ENCODE results near the gene SERINC1.
"Not testable (repeated sequence)": the region's sequence is repeated elsewhere in the genome, so short reads cannot be mapped to it uniquely, and the experiment has no call there.

Gene SERINC1

GRCh38 chr6:122458087-122458486 is 13.5 kb downstream of the SERINC1 start:
- no peak overlapping the region for H3K27ac Mint-ChIP-seq
- no peaks in the 10 kb centered on the region for H3K9me3 Mint-ChIP-seq
- peaks cover 64% of the 10 kb centered on the region for H3K4me1 Mint-ChIP-seq
- peaks cover 59% of the 10 kb centered on the region for H3K36me3 Mint-ChIP-seq
- no peaks in the 10 kb centered on the region for H3K27me3 Mint-ChIP-seq
- no peak for ATAC-seq
- H3K4me3 Mint-ChIP-seq = no peak overlapping the region

- not testable (repeated sequence) for H3K27ac Mint-ChIP-seq, ATAC-seq, H3K27me3 Mint-ChIP-seq, H3K4me3 Mint-ChIP-seq, H3K9me3 Mint-ChIP-seq
- H3K36me3 Mint-ChIP-seq = peaks cover 56% of the 10 kb centered on the region
- peaks cover 37% of the 10 kb centered on the region for H3K4me1 Mint-ChIP-seq
Measured at GRCh38 chr6:122455116-122455515, 16.5 kb downstream of the SERINC1 start.

- Mint-ChIP-seq H3K9me3 (no peaks in the 10 kb centered on the region), H3K4me3 (no peak overlapping the region), H3K27me3 (no peaks in the 10 kb centered on the region), H3K36me3 (peaks cover 59% of the 10 kb centered on the region), H3K27ac (no peak overlapping the region), H3K4me1 (peaks cover 33% of the 10 kb centered on the region)
- no peak for ATAC-seq
Measured at GRCh38 chr6:122454673-122455072, 16.9 kb downstream of the SERINC1 start.

DNA sequence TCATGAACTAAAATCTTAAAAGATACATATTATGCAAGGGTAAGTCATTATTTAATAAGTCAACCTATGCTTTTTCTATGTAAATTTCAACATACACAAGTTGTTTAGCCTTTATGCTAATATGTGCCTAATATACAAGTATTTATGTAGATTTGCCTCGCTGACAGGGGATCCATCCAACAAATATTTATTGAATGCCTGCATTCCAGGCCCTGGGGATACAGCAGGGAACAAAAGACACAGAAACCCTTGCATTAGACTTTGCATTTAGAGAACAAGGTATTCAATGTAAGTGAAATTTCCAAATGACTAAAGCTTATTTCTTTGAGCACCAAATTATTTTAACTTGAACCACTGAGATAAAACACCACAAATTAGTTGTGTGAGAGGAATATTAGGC is 19.1 kb downstream of the SERINC1 start:
- peaks cover 56% of the 10 kb centered on the region for H3K36me3 Mint-ChIP-seq
- peaks cover 11% of the 10 kb centered on the region for H3K4me1 Mint-ChIP-seq
- no peak for ATAC-seq
- H3K27ac Mint-ChIP-seq = no peak overlapping the region
- no peak overlapping the region for H3K4me3 Mint-ChIP-seq
- no peaks in the 10 kb centered on the region for H3K9me3 Mint-ChIP-seq
- no peaks in the 10 kb centered on the region for H3K27me3 Mint-ChIP-seq

GRCh38 chr6:122449069-122449468 is 22.5 kb downstream of the SERINC1 start:
- no peaks in the 10 kb centered on the region for H3K4me1 Mint-ChIP-seq
- ATAC-seq = no peak
- H3K4me3 Mint-ChIP-seq = no peak overlapping the region
- no peaks in the 10 kb centered on the region for H3K27me3 Mint-ChIP-seq
- H3K36me3 Mint-ChIP-seq = peaks cover 50% of the 10 kb centered on the region
- H3K9me3 Mint-ChIP-seq = no peaks in the 10 kb centered on the region
- peak overlapping the region; percentile 65 for H3K27ac Mint-ChIP-seq

DNA sequence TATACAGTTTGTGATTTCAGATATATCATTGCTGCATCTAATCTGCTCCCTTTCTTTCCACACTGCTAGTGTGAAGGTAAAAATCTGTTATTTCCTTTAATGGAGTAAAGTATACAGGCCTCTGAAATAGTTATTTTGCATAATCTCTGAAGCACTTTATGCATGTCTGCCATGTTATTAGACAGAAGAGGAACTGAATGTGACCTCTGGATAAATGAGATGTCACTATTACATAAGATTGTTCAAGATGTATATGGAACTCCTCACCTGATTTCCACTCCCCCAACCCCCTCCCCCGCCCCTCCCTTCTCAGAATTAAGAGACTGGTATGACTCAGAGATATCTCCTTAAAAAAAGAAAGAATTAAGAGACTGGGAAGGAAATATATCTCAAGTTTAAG is 26.3 kb downstream of the SERINC1 start:
- Mint-ChIP-seq H3K36me3 (peaks cover 51% of the 10 kb centered on the region), H3K9me3 (no peaks in the 10 kb centered on the region), H3K4me3 (no peak overlapping the region), H3K4me1 (no peaks in the 10 kb centered on the region), H3K27me3 (no peaks in the 10 kb centered on the region), H3K27ac (no peak overlapping the region)
- no peak for ATAC-seq

GRCh38 chr6:122438975-122439374 is 32.6 kb downstream of the SERINC1 start:
- no peak overlapping the region for H3K27ac Mint-ChIP-seq
- no peaks in the 10 kb centered on the region for H3K4me1 Mint-ChIP-seq
- H3K27me3 Mint-ChIP-seq = no peaks in the 10 kb centered on the region
- ATAC-seq = no peak
- peaks cover 10% of the 10 kb centered on the region for H3K9me3 Mint-ChIP-seq
- no peak overlapping the region for H3K4me3 Mint-ChIP-seq
- peaks cover 73% of the 10 kb centered on the region for H3K36me3 Mint-ChIP-seq

DNA sequence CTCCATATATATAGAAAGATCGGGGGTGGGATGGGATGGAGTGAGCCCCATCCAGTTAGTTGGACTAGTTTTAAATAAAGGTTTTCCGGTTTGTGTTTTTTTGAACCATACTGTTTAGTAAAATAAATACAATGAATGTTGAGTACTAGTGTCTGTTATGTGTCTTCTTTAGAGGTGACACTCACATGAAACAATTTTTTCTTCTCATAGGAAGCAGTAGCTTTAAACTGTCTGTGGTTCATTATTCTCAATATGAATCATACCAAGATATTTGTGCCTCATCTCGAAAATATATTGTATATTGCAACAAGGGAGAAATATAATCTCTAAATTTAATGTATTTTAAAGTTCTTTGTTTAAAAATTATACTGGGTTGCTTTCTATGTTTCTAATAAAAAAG is 38.8 kb downstream of the SERINC1 start:
- ATAC-seq = no peak
- Mint-ChIP-seq H3K4me1 (no peaks in the 10 kb centered on the region), H3K27ac (no peak overlapping the region), H3K9me3 (no peaks in the 10 kb centered on the region), H3K27me3 (no peaks in the 10 kb centered on the region), H3K4me3 (no peak overlapping the region), H3K36me3 (peaks cover 47% of the 10 kb centered on the region)

DNA sequence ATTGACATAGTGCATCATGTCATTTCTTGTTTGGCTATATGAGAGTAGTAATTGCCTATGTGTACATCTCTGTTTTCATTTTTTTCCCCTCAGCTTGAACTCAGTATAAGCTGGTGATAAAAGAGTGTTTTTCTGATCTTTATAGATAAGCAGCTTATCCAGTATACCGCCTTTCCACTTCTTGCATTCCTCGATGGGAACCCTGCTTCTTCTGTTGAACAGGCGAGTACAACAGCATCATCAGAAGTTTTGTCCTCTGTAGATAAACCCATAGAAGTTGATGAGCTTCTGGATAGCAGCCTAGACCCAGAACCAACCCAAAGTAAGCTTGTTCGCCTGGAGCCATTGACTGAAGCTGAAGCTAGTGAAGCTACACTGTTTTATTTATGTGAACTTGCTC is 39.8 kb downstream of the SERINC1 start:
- no peaks in the 10 kb centered on the region for H3K9me3 Mint-ChIP-seq
- H3K4me3 Mint-ChIP-seq = no peak overlapping the region
- H3K27me3 Mint-ChIP-seq = no peaks in the 10 kb centered on the region
- H3K4me1 Mint-ChIP-seq = no peaks in the 10 kb centered on the region
- no peak overlapping the region for H3K27ac Mint-ChIP-seq
- H3K36me3 Mint-ChIP-seq = peaks cover 45% of the 10 kb centered on the region
- ATAC-seq = no peak

GRCh38 chr6:122429323-122429722 is 42.3 kb downstream of the SERINC1 start:
- no peak for ATAC-seq
- H3K4me3 Mint-ChIP-seq = no peak overlapping the region
- peaks cover 54% of the 10 kb centered on the region for H3K36me3 Mint-ChIP-seq
- H3K4me1 Mint-ChIP-seq = no peaks in the 10 kb centered on the region
- no peak overlapping the region for H3K27ac Mint-ChIP-seq
- H3K9me3 Mint-ChIP-seq = no peaks in the 10 kb centered on the region
- no peaks in the 10 kb centered on the region for H3K27me3 Mint-ChIP-seq

DNA sequence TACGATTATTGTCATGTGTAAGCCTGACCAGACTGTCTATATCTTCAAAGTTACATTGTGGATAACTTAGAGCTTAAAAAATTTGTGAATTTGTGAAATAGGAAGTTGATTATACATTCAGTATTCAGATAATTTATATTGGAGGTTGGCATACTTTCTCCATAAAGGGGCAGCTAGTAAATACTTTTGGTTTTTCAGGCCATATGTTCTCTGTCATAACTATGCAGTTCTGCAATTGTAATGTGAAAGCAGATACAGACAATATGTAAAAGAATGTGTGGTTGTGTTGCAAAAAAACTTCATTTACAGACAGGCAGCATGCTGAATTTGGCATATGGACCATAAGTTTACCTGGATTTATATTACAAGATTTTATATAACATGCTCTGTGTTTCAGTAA is 42.8 kb downstream of the SERINC1 start:
- Mint-ChIP-seq H3K27me3 (no peaks in the 10 kb centered on the region), H3K4me3 (no peak overlapping the region), H3K9me3 (no peaks in the 10 kb centered on the region), H3K4me1 (no peaks in the 10 kb centered on the region), H3K36me3 (peaks cover 55% of the 10 kb centered on the region), H3K27ac (no peak overlapping the region)
- ATAC-seq = no peak

DNA sequence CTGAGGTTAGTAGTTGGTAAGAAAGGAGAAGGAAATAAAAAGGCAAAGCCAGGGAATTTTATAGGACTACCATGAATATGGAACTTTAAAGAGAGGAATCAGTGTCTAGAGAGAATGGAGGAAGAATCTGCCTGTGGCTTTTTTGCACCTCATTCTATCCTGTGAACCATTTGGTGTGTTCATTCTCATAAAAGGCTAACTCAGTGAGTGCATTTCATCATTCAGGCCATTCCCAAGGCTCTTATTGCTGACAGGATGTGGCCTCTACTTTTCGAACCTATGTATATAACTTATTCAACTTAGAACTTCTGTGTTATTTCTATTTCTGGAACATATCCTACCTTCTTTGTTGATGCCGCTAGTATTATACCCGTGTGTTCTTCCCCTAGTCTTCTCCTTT is 45.0 kb downstream of the SERINC1 start:
- no peak overlapping the region for H3K4me3 Mint-ChIP-seq
- H3K4me1 Mint-ChIP-seq = no peaks in the 10 kb centered on the region
- H3K27ac Mint-ChIP-seq = no peak overlapping the region
- ATAC-seq = no peak
- H3K36me3 Mint-ChIP-seq = peaks cover 60% of the 10 kb centered on the region
- H3K27me3 Mint-ChIP-seq = no peaks in the 10 kb centered on the region
- H3K9me3 Mint-ChIP-seq = no peaks in the 10 kb centered on the region

GRCh38 chr6:122423734-122424133 is 47.9 kb downstream of the SERINC1 start:
- Mint-ChIP-seq H3K27ac (no peak overlapping the region), H3K4me1 (no peaks in the 10 kb centered on the region), H3K36me3 (peaks cover 50% of the 10 kb centered on the region), H3K4me3 (no peak overlapping the region), H3K27me3 (no peaks in the 10 kb centered on the region), H3K9me3 (no peaks in the 10 kb centered on the region)
- ATAC-seq = no peak

DNA sequence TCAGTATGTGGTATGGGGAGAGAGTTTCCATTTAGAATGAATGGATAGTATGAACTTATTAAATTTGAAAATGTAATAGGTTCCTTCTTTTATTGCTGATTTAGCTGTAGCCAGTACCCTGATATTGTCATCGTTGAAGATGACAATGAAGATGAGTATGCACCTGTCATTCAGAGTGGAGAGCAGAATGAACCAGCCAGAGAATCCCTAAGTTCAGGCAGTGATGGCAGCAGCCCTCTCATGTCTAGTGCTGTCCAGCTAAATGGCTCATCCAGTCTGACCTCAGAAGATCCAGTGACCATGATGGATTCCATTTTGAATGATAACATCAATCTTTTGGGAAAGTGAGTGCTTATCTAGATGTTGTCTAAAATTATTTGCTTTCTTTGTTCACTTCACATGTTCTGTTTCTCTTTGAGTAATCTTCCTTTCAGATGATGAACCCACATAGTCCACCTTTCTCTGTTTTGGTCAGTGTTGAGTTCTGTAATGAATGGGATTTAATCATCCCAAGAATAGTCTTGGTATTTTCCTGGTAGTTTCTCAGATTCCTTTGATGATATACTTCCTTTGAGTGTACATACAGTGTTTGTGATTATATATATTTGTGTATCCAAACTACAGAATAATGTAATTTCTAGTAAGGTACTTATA is 48.9 kb downstream of the SERINC1 start:
- Mint-ChIP-seq H3K9me3 (no peaks in the 10 kb centered on the region), H3K36me3 (peaks cover 50% of the 10 kb centered on the region), H3K4me1 (no peaks in the 10 kb centered on the region), H3K27ac (no peak overlapping the region), H3K4me3 (no peak overlapping the region), H3K27me3 (no peaks in the 10 kb centered on the region)
- no peak for ATAC-seq

GRCh38 chr6:122422003-122422402 is 49.6 kb downstream of the SERINC1 start:
- Mint-ChIP-seq H3K27me3 (no peaks in the 10 kb centered on the region), H3K27ac (no peak overlapping the region), H3K4me3 (no peak overlapping the region), H3K36me3 (peaks cover 43% of the 10 kb centered on the region), H3K9me3 (no peaks in the 10 kb centered on the region), H3K4me1 (no peaks in the 10 kb centered on the region)
- ATAC-seq = no peak

GRCh38 chr6:122416825-122417224 is 54.8 kb downstream of the SERINC1 start:
- Mint-ChIP-seq H3K27me3 (no peaks in the 10 kb centered on the region), H3K9me3 (no peaks in the 10 kb centered on the region), H3K4me3 (no peak overlapping the region), H3K4me1 (no peaks in the 10 kb centered on the region), H3K27ac (no peak overlapping the region), H3K36me3 (peaks cover 28% of the 10 kb centered on the region)
- ATAC-seq = no peak

- no peak for ATAC-seq
- Mint-ChIP-seq H3K36me3 (peaks cover 29% of the 10 kb centered on the region), H3K27me3 (no peaks in the 10 kb centered on the region), H3K4me3 (no peak overlapping the region), H3K4me1 (peaks cover 33% of the 10 kb centered on the region), H3K27ac (no peak overlapping the region), H3K9me3 (no peaks in the 10 kb centered on the region)
Measured at GRCh38 chr6:122412001-122412400, 59.6 kb downstream of the SERINC1 start.
